ENCODE measurements around the gene DAG1.
A peak's percentile ranks its signal among the peaks of the same experiment; 100 is the strongest.

DAG1 gene

DNA sequence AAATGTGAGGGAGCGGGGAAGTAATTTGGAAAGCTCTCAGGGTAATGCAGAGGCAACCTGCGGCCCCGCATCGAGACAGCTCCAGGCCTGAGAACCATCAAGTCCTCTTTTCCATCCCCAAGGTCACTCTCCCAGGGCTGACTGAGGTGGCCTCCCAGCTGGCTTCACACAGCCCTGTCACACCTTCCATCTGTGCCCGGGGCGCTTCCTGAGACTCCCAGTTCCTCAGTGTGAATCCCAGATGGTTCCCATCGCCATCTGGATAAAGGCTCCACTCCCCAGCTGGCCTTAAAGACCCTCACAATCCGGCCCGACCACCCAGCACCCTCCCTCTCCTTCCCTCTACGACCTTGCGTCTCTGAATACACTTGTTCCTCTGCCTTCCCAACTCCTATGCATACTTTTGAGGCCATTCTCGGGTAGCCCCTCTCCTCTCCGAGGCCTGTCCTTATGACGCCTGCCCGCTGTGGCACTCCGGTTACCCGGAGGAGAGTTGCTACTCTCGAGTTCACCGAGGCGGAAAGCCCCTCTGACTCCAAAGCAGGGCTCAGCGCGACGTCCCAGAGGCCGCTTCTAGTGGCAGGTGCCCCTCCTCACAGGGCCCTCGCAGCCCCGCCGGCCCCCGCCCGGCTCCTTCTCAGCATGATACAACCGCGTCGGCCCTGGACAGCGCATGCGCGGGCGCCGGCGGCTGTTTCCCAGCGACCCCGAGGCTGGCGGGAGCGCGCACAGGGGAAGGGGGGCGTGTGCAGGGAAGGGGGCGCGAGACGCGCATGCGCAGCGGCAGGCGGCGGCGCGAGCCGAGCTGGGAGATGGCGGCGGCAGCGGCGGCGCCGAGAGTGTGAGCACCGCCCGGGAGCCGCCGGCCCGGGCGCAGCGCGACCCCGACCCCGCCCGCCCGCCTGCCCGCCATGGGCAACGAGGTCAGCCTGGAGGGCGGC lies 83.9 kb downstream of the DAG1 start, which contains the start of gene BSN:
Gene BSN (plus strand): TSS at position 786 of the 941 bp plus-strand sequence. CDS start 126 bp downstream, at position 912.
- peak; percentile 88 for DNase-seq (ENCODE audit: low read depth)

DNA sequence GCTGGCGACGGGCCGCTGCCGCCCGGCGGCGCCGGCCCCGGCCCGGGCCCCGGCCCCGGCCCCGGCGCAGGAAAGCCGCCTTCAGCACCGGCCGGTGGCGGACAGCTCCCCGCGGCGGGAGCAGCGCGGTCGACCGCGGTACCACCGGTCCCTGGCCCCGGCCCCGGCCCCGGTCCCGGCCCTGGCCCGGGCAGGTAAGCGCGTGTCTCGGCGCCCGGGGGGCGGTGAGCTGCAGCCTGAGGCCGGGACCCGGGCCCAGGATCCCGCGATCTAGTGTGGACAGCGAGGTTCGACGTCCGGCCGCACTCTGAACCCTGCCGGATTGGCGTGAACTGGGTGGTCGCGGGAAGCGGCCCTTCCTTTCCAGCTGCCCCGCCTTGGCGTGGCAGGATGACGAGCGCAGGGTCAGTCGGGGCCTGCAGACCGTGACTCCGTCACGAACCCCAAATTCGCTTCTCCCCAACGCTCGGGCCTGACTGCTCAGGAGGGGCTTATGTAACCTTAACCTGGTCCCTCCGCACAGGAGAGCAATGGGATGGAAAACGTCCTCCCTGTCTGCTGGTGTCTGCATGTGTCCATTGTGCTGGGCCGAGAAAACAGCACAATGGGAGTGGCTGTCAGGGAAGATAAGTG lies 84.7 kb downstream of the DAG1 start:
- no peak for DNase-seq (ENCODE audit: low read depth)

DNA sequence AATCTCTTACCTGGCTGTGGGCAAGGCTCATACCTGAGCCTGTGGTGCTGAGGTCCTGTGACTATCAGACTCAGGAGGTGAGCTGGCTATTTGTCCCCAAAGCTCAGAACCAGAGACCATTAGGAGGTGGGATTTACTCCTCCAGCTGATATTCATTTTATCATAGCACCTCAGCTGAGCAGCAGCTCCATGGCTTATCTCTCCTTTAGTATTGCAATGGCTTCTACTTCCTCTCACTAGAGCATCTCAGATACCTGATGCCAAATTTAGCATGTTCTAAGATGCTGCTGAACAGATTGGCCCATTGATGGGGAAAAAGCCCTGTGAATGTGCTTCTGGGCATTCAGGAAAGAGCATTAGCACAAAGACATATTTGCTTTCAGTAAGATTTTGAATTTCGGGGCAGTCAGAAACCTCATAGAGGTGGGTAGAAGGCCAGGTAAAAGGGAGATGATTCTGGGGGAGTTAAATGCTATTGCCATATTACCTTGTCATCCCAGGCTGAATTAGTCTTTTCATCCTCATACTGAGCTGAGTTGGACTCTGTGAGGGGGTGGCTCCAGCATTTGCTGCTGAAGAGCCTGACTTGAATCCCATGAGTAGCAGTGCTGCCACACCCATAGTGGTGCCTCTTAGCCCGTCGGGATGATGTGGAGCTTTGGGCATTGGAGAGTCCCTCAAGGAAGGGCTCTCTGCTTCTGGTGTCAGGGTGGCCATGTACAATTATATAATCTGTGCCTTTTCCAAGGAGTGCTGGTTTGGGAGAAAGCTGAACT lies 86.6 kb downstream of the DAG1 start:
- no peak for DNase-seq (ENCODE audit: low read depth)

DNA sequence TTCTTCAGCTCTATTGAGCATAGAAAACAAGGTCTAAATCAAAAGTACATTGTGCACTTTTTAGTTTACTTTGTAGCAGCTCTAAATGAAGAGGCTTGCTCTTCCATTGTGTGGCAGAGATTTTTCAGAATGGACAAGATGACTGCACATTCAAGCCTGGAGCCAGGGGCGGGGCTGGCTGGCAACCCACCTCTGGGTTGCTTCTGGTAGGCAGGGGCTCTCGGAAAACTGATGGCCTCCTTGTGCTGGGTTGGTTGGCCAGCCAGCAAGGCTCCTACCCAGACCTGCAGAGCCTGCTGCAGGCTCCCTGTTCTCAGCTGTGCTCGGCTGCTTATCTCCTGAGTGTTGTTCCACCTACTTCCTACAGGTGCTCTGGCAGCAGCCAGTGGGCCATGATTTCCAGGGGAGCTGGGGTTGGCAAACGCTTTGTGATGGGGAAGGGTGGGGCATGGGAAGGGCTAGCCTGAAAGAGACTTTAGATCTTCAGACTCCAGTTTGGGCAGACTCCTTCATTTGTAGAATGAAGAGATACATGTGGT lies 93.0 kb downstream of the DAG1 start:
- DNase-seq (ENCODE audit: low read depth): no peak

DNA sequence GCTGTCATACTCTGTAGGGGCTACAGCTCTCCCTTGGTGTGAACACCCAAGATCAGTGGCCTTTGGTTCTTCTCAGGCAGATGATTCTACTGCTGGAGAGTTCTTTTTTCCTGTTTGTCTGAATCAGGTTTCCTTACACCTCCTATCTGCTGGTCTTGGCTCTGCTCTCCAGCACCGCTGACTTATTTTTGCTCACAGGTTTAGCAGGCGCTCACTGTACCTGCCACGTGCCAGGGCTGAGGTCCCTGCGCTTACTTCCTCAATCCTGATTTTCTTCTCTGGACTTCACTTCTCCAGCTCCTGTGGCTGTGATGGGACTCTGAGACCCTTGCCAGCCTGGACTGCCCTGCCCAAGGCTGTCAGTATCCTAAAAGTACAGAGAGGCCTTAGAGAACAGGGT lies 93.7 kb downstream of the DAG1 start:
- DNase-seq (ENCODE audit: low read depth): no peak

DNA sequence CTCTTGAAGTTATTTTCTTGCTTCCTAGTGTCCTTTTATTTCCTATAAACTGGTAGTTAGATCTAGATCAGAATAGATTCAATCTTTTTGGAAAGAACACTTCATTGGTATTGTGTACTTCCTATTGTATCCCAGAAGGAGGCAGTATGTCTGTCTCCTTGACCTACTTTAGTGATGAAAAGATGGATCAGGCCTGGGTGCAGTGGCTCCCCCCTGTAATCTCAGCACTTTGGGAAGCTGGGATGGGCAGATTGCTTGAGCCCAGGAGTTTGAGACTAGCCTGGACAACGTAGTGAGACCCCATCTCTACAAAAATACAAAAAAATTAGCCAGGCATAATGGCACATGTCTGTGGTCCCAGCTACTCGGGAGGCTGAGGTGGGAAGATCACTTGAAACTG lies 96.2 kb downstream of the DAG1 start:
- peak; percentile 15 for DNase-seq (ENCODE audit: low read depth)

DNA sequence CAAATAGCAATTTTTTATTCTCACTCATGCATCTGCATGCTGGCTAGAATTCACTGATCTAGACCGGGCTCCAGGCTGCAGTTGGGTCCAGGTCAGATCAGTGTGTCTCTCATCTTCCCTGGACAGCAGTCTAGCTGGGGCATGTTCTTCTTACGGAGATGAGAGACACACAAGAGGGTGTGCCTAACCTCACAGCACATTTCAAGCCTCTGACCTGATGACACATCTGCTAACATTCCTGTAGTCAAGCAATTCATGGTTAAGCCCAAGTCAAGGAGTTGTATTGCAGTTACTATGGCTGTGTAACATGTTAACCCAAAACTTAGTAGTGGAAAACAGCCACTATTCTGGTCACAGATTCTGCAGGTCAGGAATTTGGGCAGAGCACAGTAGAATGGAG lies 97.3 kb downstream of the DAG1 start:
- DNase-seq (ENCODE audit: low read depth): peak; percentile 10

DNA sequence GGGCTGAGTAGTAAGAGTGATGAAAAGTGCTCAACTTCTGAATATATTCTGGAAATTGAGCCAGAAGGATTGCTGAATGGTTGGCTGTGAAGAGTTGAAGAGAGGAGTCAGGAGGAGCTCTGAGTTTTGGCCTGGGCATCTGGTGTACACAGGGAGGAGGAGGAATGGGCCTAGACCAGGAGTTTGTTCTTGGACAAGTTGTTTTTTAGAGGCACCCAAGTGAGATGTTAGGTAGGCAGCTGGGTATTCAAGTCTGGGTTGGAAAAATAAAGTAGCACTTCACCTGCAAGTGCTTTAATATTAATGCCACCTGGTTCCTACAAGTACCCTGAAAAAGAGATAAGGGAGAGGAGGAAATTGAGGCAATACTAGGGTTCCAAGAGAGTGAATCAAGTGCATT lies 98.9 kb downstream of the DAG1 start:
- no peak for DNase-seq (ENCODE audit: low read depth)

DNA sequence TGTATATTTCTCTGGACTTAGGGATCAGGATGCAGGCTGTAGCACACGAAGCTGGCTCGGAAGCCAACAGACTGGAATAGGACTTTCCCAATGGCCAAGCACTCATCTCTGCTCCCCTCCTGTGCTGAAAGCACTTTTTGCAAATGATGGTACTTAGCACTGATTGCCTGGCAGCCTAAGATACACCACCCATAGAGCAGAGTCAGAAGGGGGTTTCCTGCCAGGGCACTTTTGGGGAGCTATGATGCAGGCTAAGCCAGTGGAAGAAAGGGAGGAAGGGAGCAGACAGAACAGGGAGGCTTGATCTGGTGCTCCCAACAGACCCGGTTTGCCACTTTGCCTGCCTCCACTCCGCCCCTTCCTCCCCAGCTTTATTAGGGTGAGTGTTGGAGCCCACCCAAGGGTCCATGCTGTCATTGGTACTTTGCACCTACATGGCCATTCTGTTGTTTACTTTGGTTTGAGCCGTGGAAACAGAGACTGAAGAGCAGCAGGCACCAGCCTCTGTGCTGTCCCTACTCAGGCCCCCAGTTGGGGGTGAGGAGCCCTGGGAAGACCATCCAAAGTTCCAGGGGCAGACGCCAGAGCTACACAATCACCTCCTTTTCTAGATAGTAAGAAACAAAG lies 100.1 kb downstream of the DAG1 start:
- DNase-seq (ENCODE audit: low read depth): no peak

DNA sequence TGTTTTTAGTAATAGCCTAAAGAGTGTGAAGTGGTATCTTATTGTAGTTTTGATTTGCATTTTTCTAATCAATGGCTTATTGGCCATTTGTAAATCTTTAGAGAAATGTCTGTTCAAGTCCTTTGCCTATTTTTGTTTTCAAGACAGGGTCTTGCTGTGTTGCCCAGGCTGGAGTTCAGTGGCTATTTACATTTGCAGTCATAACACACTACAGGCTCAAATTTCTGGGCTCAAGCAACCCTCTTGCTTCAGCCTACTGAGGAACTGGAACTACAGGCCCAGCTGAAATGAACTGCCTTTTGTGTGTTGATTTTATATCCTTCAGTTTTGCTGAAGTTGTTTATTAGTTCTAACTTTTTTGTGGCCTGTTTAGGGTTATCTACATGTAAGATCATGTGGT lies 112.1 kb downstream of the DAG1 start:
- DNase-seq (ENCODE audit: low read depth): no peak
